Measurements from ENCODE around the gene SLC38A10.
"Not testable (repeated sequence)": the region's sequence is repeated elsewhere in the genome, so short reads cannot be mapped to it uniquely, and the experiment has no call there.

Gene SLC38A10

DNA sequence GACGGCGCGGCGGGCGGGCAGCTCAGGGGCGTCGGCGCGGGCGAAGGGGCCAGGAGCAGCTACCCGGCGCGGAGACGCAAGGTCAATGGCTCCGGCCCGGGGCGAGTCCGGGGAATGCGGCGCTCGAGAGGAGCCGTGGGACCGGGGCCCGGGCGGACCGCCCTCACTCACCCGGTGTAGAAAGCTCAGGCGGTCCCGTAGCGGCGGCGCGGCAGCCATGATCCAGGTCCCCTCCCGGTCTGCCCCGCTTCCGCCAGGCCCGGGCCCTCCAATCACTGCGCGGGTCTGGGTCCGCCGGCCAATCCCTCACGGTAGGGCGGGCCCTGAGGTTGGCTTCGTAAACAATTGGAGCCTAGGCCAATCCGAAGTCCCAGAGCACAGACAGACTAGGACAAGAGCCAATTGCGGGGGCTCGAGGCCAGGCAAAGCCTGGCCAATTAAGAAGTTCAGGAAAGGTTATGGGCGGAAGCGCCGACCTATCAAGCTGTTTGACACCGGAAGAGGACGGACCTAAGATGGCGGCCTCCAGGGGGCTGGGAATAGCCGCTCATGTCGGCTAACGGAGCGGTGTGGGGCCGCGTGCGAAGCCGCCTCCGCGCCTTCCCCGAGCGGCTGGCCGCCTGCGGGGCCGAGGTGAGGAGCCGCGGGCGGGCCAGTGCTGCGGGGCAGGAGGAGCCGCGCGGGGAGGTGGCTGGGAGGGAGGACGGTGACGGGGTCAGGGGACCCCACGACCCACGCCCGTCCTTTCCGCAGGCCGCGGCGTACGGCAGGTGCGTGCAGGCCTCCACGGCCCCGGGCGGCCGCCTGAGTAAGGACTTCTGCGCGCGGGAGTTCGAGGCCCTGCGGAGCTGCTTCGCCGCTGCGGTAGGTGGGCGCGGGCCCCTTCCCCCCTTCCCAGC, 56.0 kb downstream of the SLC38A10 start, which contains the start of the genes NDUFAF8 and TEPSIN:
Gene NDUFAF8 (plus strand): TSS at position 504 of the 899 bp plus-strand sequence. CDS start 46 bp downstream, at position 550.
Gene TEPSIN (minus strand): TSS at position 241 of the 899 bp plus-strand sequence. CDS start 22 bp downstream, at position 219.
- DNase-seq = peak; percentile 91

DNA sequence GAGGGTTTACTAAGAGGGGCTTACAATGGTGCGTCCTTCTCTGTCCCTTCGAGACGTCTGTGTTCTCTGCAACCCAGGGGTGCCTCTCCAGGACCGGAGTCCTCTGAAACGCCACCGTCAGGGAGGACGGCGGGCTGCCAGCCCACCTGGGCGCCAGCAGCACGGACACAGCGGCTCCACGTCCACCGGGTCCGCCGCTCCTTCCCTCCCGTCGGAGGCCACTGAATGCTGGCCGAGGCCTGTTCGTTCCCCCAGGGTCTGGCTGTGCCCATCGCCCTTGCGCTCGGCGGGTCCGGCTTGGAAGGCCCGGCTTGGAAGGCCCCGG, 56.7 kb downstream of the SLC38A10 start:
- no peak for DNase-seq

DNA sequence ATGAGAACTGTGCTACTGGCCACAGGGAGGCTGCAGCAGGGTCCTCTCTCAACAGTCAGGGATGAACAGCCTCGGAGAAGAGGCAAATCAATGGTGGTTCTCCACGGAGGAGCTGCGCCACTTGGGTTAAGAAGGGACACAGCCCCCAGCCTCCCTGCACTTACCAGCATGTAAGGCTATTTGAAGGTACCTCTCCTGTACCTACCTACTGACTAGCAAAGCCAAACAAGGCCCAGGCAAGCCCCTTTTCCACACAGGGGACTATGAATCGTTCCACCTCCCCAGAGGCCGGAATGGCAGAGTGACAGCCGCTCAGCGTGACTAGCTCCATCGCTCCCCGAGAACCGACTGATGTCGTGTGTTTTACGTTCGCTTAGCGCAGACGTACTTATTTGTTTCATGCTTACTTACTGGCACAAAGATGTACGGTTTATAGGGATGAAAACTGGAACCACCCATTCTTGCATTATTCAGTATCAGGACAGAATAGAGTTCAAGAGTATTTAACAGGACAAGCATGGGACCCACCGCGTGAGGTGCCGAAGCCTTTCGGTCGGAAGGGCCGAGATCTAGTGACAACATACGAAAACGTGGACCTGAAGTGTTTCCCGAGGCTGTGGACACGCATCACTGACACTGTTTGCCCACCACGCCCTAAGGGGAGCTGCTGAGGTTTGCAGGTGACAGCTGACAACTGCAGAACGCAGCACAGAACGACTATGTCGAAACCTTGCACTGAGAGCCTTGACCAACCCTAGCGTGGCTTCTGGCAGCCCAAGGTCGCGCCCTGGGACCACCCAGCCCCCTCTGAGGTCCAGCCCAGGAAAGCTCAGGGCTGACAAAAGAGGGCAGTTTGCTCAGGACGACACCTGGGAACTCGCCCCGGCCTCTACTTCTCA, 57.3 kb downstream of the SLC38A10 start:
- no peak for DNase-seq

DNA sequence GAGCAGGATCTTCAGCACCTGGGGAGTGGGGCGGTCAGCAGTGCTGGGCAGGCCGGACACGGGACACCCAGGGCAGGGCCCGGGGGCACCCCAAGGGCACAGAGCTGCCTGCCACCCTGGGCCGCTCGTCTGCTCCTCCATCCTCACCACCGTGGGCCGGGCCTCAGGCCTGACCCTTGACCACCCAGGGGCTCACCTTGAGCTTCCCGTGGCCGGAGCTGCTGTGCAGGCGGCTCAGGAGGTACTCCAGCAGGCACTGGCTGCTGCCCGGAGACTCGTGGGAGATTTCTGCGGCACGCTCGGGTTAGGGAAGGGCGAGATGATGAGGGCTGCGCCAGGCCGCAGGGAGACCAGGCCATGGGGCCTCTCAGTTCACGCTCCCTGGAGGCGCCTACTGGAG, 58.3 kb downstream of the SLC38A10 start:
- no peak for DNase-seq

DNA sequence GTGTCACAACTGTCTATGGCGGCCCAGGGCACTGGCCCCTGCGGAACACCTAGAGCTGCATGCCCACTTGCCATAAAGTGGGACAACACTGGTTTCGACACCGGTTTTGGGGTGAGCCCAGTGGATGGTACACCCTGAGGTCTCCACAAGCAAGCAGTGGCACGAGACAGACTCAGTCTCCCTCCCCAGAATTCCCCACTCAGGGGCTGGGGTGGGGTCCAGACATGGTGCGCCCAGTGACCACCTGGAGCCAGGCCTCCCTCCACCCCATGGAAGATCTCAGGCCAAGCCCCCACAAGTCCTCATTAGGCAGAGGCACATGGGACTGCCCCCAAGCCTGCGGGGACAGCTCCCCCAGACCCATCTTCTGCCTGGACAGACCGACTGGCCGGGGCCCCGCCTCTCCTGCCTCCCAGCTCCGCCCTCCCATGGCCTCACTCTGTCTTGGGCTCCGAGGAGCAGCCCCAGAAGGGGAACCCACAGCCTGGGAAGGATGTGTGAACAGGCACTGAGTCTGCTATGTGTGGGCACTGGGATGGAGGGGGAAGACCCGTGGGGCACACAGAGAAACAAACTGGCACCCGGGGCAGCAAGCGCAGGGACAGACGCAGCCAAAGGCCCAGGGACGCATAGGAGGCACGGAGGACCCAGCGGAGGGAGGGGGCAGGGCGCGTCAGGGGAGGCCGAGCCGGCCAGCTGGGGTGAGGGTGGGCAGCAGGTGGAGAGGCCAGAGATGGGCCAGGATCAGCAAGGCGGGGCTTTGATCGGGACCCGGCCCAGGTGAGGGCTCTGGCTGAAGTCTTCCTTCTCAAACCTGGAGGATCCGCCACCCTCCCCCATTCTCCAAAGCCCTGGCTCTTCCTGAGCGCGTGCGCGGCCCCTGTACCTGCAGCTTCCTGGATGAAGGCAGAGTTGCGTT, 59.0 kb downstream of the SLC38A10 start:
- no peak for DNase-seq

DNA sequence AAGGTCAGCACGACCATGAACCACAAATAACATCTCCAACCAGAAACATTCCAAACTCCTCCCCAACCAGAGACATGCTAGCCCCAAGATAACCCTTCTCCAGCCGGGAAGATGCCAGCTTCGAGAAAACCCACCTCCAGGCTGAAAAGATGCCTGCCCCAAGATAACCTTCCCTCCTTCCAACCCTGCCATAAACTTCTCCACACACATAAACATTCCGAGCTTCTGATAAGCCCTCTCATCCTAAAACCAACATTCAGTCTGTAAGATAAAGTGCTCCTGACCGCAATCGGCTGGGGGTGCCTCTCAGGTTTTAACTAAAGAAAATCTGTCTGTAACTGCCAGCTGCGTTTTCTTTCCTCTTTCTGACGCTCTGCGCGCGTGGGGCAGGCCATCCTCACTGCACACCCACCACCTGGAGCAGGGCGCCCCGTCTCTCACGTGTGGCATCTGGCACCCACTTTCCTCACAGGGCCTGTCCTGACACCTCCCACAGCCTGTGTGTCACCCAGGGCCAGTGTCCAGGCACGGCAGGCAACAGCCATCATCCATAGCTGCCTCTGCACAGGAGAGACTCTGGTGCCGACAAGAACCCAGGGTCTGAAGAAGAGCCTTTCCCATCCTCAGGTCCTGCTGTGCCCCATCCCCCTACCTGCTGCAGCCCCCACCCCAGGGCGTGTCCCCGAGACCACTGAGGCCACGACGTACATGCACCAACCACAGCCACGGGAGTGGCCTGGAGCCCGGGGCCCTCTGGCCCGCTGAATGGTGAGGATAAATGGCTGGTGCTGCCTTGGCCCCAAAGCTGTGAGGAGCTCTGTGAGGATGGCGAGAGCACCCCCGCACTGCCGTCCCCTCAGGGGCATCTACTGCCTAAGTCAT, 59.9 kb downstream of the SLC38A10 start:
- no peak for DNase-seq

DNA sequence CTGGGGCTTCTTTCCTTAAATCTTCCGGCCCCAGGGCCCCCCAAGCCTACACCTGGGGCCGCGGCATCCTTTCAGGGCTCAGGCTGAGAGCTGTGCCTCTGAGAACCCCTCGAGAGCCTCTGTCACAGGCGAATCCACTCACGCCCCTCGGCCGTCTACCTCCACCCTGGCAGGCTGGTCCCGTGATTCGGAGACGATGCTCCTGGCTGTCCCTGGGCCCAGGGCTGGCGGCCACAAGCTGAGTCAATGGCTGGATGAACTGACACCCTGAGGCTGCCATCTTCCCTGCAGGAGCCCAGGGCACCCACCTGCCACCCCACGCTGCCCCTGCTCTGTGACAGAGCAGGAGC, 60.6 kb downstream of the SLC38A10 start:
- no peak for DNase-seq

DNA sequence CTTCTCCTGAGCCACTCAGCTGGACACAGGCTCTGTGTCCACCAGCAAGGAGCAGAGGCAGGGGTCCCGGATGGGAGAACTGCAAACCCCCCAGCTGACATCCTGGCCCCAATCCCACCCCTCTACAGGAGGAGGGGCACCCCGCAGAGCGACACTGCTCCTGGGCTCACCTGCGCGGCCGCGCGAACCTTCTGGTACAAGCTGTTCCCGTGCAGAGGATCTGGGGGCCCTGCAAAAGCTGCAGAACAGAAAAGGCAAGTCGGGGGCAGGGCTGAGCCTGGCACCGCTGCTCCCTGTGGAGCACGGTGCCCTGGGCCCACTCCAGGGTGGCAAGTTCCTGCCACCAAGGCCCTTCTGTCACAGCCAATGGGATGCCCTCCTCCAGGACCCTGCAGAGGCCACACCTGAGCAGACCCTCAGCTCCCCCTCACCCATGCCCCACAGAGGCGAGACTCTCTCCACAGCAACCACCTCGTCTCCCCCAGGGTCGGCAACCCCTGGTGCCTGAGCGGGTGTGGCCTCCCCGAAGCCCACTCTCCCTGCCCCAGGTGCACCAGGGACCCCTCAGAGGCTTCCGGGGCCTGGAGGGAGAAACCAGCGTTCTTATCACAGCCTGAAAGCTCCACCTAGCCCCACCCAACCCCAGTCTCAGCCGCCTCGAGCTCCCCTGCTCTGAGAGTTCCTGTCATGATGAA, 61.1 kb downstream of the SLC38A10 start:
- no peak for DNase-seq

DNA sequence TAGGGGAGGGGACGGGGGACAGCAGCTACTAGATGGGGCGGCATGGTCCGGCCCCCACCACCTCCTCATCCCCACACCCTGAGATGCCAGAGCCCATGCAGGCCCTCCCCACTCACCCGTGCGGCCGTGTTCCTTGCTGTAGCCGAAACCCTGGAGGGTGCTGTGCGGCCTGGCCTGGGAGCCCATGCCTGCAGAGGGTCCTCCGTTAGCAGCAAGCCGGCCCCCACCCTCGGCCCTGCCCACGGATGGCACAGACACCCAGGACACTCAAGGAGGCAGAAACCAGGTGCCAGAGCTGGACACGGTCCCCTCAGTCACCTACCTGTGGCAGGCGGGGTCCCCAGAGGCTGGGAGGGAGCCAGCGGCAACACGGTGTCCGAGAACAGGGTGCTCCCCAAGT, 61.8 kb downstream of the SLC38A10 start:
- DNase-seq = no peak

DNA sequence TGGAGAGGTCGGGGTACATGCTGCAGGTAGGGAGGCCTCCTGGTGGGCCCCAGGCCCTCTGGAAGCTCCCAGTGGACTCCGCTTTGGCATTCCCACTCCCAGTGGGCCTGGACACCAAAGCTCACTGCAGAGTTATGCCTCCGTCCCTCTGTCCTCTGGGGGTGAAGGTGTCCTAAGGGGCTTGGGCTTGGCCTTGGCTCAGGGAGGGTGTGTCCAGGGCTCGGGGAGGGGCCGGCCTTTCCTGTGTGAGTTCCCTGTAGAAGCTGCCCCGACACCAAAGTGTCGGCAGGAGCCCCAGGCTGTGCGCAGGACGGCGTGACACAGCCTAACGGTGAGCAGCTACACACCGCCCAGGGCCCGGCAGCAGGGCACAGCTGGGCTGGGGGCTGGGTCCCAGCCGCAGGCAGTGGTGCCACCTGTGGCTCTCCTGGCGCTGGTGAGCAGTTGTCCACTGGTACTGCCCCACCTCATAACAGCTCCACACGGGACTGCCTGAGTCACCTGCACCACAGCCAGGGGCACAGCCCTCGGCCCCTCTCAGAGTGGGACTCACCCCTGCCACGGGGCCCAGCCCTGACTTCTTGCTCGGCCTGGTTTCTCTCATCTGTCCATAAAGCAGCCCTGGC, 62.4 kb downstream of the SLC38A10 start:
- no peak for DNase-seq

DNA sequence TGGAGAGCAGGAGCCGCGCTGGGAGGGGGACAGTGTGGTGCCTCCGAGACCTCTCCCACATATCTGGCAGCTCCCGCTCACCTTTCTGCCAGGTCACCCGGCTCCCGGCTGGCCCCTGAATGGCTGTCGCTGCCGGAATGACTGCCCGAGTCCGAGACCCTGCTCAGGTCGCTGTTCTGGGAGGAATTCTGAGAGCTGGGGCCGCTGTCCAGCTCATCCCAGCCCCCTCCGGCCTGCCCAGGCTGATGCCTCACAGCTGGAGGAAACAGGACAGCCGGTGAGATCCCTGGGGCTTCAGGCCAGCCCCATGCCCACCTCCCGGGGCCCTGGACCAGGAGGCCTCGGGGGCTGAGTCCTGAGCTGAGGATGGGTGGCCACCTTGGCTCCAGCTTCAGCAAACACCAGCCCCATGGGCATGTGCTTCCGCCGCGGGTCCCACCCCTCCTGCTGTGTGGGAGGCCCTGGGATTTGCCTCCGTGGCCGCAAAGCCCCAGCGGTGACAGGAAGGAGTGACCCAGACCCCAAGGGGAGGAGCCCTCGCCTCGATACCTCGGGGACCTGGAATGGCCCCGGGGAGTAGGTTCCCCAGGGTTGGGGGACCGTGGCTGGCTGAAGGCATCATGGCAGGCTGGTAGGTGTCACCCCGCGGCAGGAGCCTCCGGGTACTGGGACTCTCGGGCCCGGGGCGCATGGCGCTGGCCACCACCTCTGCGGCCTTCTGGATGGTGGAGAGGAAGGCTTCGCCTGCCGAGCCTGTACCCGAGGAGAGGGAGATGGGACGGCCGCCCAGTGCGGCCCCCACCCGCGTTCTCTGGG, 63.1 kb downstream of the SLC38A10 start:
- DNase-seq = no peak

DNA sequence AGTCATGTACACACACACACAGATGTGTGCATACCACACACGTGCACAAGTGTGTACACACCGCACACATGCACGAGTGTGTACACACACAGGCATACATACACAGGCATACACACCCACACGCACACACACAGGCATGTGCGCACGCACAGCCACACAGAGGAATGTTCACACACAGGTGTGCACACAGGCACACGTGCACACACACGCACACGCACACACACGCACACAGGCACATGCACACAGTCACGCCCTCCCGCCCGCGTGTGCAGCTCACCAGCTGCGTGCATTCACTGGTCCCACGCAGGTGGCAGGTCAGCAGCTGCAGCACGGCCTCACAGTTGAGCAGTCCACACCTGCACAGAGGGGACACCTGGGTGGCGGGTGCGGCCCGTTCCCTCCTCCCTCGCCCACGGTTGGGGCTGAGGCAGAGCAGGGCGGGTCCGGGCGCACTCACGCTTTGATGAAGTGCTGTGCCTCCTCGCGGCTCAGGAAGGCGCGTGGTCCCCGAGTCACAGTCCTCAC, 63.9 kb downstream of the SLC38A10 start:
- no peak for DNase-seq

DNA sequence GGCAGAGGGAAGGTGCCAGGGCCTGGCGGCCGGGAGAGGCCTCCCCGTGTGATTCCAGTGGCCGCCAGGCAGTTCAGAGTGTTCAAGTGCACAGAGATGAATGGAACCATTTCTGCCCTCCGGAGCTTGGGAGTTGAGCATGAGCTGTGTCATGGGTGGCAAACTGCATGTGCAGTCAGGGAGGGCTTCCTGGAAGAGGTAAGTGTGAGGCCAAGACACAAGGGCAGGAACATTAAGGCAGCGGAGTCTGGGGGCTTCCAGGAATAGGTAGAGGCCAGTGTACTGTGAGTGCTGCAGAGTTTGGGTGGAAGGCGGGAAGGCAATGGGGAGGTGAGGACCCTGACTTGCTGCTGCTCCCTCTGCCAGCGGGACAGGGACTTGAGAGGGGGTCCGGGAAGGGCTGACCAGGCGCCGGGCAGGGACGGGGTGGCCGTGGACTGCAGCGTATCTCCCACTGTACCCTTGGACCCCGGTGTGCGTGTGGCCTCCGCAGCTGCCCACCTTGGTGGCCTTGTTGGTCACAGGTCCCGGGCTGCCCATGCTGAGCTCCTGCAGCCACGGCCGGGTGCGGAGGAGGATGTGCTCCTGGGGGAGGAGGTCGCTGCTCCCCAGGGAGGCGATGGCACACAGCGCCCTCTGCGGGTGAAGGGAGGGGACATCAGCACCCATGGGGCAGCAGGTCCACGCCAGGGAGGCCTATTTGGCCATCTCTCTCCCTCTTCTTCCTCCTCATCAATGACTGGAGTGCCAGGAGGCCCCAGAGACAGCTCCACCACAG, 64.9 kb downstream of the SLC38A10 start:
- no peak for DNase-seq

DNA sequence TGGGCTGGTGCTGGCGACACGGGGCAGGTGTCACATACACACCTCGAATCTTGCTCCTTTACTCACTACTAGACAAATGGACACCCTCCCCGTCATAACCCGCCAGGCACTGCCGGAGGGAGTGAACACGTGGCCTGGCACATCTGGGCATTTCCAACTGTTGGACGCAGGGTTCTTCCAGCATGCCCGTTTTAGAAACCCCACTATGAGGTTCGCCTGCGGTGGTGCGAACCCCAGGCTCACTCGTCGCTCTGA, 65.5 kb downstream of the SLC38A10 start:
- no peak for DNase-seq

DNA sequence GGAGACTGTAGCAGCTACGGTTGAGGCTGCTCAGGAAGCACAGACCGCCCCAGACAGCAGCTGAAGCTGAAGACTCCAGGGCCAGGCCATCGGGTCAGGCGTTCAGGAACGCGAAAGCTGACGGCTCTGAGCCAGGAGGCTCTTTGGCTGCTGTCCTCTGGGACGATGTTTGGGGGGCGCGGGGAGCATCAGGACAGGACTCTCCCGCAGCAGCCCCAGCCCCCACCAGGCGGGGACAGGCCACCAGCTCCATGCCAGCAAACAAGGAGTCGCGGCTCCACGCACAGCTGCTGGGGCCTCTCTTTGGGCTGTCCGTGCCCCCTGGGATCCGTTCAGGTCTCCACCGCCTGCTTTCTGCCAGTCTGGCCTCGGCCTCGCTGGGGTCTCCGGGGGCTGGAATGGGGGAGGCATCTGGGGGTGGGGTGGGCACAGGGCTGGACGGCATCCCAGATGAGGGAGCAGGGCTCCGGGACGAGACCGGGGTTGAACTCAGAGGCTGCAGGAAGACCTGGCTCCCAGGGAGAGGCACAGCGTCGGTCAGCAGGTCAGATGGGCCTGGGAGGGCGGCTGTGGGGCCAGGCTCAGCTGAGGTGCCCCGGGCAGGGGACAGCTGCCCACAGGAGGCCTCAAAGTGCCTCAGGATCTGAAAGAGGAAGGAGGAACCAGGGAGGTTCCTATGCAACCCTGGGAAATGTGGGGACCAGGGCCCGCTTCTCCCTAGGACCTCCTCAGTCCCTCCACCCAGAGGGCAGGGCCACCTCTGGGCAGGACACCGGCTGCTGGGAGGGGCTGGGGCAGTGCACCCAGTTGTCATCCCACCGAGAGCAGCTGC, 66.1 kb downstream of the SLC38A10 start:
- no peak for DNase-seq

DNA sequence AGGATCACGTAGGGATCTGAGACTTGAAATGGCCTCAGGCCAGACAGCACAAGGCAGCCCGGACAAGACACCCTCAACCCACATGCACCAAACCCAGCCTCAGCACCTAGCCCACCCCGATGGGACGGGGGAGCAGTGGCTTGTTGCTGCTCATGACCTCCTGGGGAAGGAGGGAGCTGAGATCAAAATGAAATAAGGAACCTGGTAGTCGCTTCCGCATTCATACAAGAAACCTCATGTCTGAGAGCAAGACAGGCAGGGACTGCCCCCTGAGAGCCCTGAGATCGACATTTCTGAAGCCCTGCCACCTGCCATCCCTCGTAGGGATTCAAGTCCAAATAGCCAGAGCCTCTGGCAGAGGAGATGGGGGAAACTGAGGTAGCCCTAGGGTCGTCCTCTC, 66.7 kb downstream of the SLC38A10 start:
- DNase-seq = no peak

DNA sequence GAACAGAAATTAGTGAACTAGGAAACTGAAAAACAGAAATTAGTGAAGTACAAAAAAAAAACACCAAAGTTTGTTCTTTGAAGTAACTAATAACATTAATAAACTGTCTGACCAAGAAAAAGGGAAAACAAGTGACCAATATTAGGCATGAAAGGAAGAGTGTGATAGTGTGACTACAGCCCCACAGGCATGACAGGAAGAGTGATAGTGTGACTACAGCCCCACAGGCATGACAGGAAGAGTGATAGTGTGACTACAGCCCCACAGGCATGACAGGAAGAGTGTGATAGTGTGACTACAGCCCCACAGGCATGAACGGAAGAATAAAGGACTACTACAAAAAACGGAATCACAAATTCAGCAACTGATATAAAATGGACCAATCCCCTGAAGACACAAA, 67.5 kb downstream of the SLC38A10 start:
- DNase-seq = not testable (repeated sequence)

DNA sequence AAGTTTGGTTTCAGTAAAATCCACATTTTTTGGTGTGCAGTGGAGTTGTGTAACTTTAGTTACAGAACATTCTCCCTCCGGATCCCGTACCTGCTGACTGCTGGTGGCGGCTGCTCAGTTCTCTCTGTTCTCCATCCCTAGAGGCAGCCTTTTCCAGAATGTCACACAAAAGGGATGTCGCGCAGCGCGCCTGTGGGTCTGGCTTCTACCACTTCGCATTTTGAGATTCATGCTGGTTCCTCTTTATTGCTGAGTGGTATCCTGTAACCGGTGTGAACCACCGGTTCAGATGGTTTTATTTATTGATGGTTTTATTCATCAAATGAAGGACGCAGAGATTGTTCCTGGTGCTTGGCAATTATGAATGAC, 71.4 kb downstream of the SLC38A10 start:
- no peak for DNase-seq
